NCI-H128 (cell line): ENCODE measurements around the gene PCDHB13.
"Not testable (repeated sequence)": the region's sequence is repeated elsewhere in the genome, so short reads cannot be mapped to it uniquely, and the experiment has no call there.

Experiments used
- DNase-seq: peaks from one replicate; lab custom pipeline; 2025; ENCODE audit not compliant: unreplicated experiment; lab: John Stamatoyannopoulos, UW

Gene PCDHB13

DNA sequence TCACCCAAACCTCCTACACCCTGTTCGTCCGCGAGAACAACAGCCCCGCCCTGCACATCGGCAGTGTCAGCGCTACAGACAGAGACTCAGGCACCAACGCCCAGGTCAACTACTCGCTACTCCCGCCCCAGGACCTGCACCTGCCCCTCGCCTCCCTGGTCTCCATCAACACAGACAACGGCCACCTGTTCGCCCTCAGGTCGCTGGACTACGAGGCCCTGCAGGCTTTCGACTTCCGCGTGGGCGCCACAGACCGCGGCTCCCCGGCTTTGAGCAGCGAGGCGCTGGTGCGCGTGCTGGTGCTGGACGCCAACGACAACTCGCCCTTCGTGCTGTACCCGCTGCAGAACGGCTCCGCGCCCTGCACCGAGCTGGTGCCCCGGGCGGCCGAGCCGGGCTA lies 12.6 kb upstream of the PCDHB13 start:
- not testable (repeated sequence) for DNase-seq

DNA sequence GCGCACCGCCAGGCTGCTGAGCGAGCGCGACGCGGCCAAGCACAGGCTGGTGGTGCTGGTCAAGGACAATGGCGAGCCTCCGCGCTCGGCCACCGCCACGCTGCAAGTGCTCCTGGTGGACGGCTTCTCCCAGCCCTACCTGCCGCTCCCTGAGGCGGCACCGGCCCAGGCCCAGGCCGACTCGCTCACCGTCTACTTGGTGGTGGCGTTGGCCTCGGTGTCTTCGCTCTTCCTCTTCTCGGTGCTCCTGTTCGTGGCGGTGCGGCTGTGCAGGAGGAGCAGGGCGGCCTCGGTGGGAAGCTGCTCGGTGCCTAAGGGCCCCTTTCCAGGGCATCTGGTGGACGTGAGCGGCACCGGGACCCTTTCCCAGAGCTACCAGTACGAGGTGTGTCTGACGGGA lies 12.1 kb upstream of the PCDHB13 start:
- not testable (repeated sequence) for DNase-seq

- DNase-seq: no peak
Measured at GRCh38 chr5:141208478-141208877, 5.2 kb upstream of the PCDHB13 start, which contains the start of gene PCDHB12. Gene PCDHB12 (plus strand): TSS chr5:141208719. CDS start chr5:141208908, 189 bp downstream.

DNA sequence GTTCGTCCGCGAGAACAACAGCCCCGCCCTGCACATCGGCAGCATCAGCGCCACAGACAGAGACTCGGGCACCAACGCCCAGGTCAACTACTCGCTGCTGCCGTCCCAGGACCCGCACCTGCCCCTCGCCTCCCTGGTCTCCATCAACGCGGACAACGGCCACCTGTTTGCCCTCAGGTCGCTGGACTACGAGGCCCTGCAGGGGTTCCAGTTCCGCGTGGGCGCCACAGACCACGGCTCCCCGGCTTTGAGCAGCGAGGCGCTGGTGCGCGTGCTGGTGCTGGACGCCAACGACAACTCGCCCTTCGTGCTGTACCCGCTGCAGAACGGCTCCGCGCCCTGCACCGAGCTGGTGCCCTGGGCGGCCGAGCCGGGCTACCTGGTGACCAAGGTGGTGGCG lies 3.4 kb upstream of the PCDHB13 start:
- DNase-seq: not testable (repeated sequence)

- not testable (repeated sequence) for DNase-seq
Measured at GRCh38 chr5:141210849-141211248, 2.9 kb upstream of the PCDHB13 start.

- DNase-seq: not testable (repeated sequence)
Measured at GRCh38 chr5:141214583-141214982, 864 bp downstream of the PCDHB13 start.

GRCh38 chr5:141215504-141215903 lies 1.8 kb downstream of the PCDHB13 start:
- not testable (repeated sequence) for DNase-seq

GRCh38 chr5:141216035-141216434 lies 2.3 kb downstream of the PCDHB13 start:
- not testable (repeated sequence) for DNase-seq

DNA sequence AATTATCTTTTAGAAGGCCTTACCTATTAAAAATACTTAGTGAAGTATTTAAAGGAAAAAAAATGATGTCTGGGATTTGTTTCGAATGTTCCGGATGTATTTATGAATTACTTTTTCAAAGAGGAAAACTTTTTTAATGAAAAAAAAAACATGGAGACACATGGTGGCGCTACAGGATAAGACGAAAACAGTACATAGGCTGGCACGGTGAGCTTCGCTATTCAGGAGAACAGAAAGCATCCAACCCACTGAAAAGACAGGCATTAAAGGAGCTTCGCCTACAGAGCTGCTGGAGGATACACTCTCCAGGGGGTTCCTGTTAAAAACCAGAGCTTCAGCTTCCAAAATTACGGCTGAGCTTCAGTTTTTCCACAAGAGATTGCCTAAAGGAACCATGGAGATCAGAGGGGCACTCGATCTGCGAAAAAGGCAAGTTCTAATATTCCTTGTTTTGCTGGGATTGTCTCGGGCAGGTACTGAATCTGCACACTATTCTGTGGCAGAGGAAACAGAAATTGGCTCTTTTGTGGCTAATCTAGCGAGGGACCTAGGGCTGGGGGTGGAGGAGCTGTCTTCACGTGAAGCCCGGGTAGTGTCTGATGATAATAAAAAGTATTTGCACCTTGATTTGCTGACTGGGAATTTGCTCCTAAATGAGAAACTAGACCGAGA lies 9.5 kb downstream of the PCDHB13 start, which contains the start of gene PCDHB14:
Gene PCDHB14, plus strand, starts transcription at position 232 of the 672 bp plus-strand sequence. Its CDS starts 163 bp downstream, at position 395.
- peak; percentile 28 for DNase-seq

DNA sequence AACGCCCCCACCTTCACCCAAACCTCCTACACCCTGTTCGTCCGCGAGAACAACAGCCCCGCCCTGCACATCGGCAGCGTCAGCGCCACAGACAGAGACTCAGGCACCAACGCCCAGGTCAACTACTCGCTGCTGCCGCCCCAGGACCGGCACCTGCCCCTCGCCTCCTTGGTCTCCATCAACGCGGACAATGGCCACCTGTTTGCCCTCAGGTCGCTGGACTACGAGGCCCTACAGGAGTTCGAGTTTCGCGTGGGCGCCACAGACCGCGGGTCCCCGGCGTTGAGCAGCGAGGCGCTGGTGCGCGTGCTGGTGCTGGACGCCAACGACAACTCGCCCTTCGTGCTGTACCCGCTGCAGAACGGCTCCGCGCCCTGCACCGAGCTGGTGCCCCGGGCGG lies 11.1 kb downstream of the PCDHB13 start:
- not testable (repeated sequence) for DNase-seq

DNA sequence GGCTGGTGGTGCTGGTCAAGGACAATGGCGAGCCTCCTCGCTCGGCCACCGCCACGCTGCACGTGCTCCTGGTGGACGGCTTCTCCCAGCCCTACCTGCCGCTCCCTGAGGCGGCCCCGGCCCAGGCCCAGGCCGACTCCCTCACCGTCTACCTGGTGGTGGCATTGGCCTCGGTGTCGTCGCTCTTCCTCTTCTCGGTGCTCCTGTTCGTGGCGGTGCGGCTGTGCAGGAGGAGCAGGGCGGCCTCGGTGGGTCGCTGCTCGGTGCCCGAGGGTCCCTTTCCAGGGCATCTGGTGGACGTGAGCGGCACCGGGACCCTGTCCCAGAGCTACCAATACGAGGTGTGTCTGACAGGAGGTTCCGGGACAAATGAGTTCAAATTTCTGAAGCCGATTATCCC lies 11.7 kb downstream of the PCDHB13 start:
- not testable (repeated sequence) for DNase-seq

DNA sequence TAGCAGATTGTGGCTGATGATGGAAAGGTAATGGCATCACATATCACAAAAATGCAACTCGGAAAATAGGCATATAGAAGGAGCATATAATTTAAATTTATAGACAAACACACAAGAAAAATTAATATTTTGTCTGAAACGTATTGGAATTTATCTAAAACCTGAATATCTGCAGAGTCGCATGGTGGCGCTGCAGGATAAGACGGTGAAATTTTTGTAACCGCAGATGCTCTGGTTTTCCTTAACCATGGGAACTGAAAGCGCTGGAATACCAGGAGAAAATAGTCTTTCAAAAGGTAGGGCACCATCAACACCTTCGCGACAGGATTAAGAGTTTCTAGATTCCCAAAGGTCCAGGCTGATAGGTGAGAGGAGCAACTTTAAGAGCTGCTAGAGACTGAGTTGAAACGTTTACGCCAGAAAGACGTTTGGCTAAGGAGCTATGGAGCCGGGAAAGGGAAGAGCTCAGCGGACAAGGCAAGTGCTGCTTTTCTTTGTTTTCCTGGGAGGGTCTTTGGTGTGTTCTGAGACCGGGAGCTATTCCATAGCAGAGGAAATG lies 20.5 kb downstream of the PCDHB13 start:
- no peak for DNase-seq

GRCh38 chr5:141235922-141236321 lies 22.2 kb downstream of the PCDHB13 start:
- DNase-seq: not testable (repeated sequence)

- DNase-seq: no peak
Measured at GRCh38 chr5:141236516-141237313, 23.0 kb downstream of the PCDHB13 start.

GRCh38 chr5:141241496-141241895 lies 27.8 kb downstream of the PCDHB13 start:
- no peak for DNase-seq

DNA sequence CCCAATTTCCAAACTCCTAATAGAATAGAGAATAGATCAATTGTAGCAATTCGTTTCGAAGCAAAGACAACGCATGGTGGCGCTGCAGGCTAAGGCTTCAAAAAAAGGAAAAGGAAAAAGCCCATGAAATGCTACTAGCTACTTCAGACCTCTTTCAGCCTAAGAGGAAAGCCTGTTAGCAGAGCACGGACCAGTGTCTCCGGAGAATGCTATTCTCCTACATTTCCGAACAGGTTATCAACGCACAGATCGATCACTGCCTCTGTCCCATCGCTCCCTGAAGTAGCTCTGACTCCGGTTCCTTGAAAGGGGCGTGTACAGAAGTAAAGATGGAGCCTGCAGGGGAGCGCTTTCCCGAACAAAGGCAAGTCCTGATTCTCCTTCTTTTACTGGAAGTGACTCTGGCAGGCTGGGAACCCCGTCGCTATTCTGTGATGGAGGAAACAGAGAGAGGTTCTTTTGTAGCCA lies 31.6 kb downstream of the PCDHB13 start, which contains the start of gene PCDHB15:
Gene PCDHB15, plus strand, starts transcription at position 146 of the 468 bp plus-strand sequence. Its CDS starts 184 bp downstream, at position 330.
- DNase-seq: no peak

DNA sequence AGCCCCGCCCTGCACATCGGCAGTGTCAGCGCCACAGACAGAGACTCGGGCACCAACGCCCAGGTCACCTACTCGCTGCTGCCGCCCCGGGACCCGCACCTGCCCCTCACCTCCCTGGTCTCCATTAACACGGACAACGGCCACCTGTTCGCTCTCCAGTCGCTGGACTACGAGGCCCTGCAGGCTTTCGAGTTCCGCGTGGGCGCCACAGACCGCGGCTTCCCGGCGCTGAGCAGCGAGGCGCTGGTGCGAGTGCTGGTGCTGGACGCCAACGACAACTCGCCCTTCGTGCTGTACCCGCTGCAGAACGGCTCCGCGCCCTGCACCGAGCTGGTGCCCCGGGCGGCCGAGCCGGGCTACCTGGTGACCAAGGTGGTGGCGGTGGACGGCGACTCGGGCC lies 33.3 kb downstream of the PCDHB13 start:
- not testable (repeated sequence) for DNase-seq

DNA sequence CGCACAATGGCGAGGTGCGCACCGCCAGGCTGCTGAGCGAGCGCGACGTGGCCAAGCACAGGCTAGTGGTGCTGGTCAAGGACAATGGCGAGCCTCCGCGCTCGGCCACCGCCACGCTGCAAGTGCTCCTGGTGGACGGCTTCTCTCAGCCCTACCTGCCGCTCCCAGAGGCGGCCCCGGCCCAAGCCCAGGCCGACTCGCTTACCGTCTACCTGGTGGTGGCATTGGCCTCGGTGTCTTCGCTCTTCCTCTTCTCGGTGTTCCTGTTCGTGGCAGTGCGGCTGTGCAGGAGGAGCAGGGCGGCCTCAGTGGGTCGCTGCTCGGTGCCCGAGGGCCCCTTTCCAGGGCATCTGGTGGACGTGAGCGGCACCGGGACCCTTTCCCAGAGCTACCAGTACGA lies 33.7 kb downstream of the PCDHB13 start:
- DNase-seq: not testable (repeated sequence)

GRCh38 chr5:141250576-141250975 lies 36.9 kb downstream of the PCDHB13 start:
- DNase-seq: no peak

DNA sequence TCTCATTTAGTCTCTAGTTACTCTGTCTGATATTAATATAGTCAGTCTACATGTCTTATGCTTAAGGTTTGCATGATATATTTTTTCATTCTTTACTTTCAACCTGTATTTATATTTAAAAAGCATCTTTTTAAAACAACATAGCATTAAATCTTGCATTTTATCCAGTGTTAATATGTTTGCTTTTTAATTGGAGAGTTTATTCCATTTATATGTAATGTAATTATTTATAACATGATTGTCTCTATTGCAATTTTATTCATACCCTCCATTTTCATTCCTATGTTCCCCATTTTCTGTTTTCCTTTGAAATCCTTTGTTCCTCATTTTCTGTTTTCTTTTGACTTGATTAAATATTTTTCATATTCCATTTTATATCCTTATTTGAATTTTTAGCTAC lies 44.7 kb downstream of the PCDHB13 start:
- no peak for DNase-seq

DNA sequence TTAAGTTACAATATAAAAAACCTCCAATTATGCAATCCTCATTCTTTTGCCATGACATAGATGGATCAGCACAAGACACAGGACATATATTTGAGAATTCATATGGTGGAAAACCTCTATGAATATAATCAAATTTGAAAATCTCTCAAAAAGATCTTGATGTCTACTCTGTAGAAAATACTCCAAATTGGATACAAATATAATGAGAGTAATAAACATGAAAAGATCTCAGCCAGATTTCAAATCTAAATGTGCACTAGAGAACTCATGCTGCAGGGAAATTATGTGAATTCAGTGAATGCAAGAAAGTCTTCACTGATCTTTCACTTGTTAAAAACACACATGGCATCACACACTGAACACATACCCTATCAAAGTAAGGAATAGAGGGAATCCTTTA lies 45.2 kb downstream of the PCDHB13 start:
- no peak for DNase-seq
